Inflammatory macrophage treated with lipopolysaccharide for 1 hour (primary cell): ENCODE data around the gene SRRM2.
"Not testable (repeated sequence)": the region's sequence is repeated elsewhere in the genome, so short reads cannot be mapped to it uniquely, and the experiment has no call there.

ENCODE experiments used
- DNase-seq, 2 donors: peaks; one replicate each; pipeline ENCODE4 v3.0.0-alpha.2; 2020 to 2022

The SRRM2 gene

GRCh38 chr16:2715519-2715918 lies 36.9 kb upstream of the SRRM2 start:
- DNase-seq: peak; percentile 63 to 81

GRCh38 chr16:2715966-2716885 lies 36.2 kb upstream of the SRRM2 start:
- no peak for DNase-seq

GRCh38 chr16:2716948-2717347 lies 35.5 kb upstream of the SRRM2 start:
- DNase-seq: no peak

GRCh38 chr16:2717383-2718263 lies 34.8 kb upstream of the SRRM2 start:
- no peak for DNase-seq

GRCh38 chr16:2719328-2720063 lies 32.9 kb upstream of the SRRM2 start:
- DNase-seq: no peak

GRCh38 chr16:2720064-2720457 lies 32.4 kb upstream of the SRRM2 start, which contains the start of gene PRSS27:
TSS of gene PRSS27 (minus strand) at chr16:2720224. CDS start at chr16:2720160, 64 bp downstream.
- DNase-seq: no peak

- peak; percentile 77 to 89 for DNase-seq
Observed at GRCh38 chr16:2720719-2721633, 31.5 kb upstream of the SRRM2 start.

GRCh38 chr16:2721634-2722173 lies 30.7 kb upstream of the SRRM2 start:
- not testable (repeated sequence) for DNase-seq

GRCh38 chr16:2724088-2724676 lies 28.3 kb upstream of the SRRM2 start:
- DNase-seq: no peak

- no peak for DNase-seq
Observed at GRCh38 chr16:2724816-2725348, 27.6 kb upstream of the SRRM2 start.

GRCh38 chr16:2726923-2727322 lies 25.5 kb upstream of the SRRM2 start:
- DNase-seq: no peak

- no peak for DNase-seq
Observed at GRCh38 chr16:2728034-2728433, 24.4 kb upstream of the SRRM2 start.

- peak; percentile 30 to 67 for DNase-seq
Observed at GRCh38 chr16:2734844-2735515, 17.5 kb upstream of the SRRM2 start.

- no peak for DNase-seq
Observed at GRCh38 chr16:2736476-2737237, 15.8 kb upstream of the SRRM2 start.

- no peak for DNase-seq
Observed at GRCh38 chr16:2737238-2737605, 15.2 kb upstream of the SRRM2 start.

GRCh38 chr16:2737895-2738418 lies 14.5 kb upstream of the SRRM2 start:
- DNase-seq: no peak

GRCh38 chr16:2738615-2739014 lies 13.8 kb upstream of the SRRM2 start:
- DNase-seq: no peak

- no peak for DNase-seq
Observed at GRCh38 chr16:2739625-2740430, 12.6 kb upstream of the SRRM2 start.
